ENCODE data around the gene CHRNE. TPM values are rescaled to one million over a fixed set of nuclear protein-coding genes. Genes with fewer than 3 reads are reported as not detected.
A peak's percentile ranks its signal among the peaks of the same experiment; 100 is the strongest.

Gene CHRNE
- total and polyA plus RNA-seq, 2 of the 13 experiments (the other 11 are each of a cell fraction or from before 2014, with no cell fraction given), result 0.53 to 0.59 TPM

- no peak for TF ChIP-seq LBX2 (CRISPR knock-in tag; IDR thresholded peaks at IDR 0.05; ENCODE audit: borderline replicate concordance)
- no peak for TF ChIP-seq NBN (conservative IDR thresholded peaks at IDR 0.05)
- TF ChIP-seq RNF219 (CRISPR knock-in tag; IDR thresholded peaks at IDR 0.05), result no peak
- TF ChIP-seq ZNF605 (CRISPR knock-in tag; IDR thresholded peaks at IDR 0.05), result 0 out of 2 replicates have a peak, but pooled peaks have one; percentile 30
- TF ChIP-seq, protein P1, sequence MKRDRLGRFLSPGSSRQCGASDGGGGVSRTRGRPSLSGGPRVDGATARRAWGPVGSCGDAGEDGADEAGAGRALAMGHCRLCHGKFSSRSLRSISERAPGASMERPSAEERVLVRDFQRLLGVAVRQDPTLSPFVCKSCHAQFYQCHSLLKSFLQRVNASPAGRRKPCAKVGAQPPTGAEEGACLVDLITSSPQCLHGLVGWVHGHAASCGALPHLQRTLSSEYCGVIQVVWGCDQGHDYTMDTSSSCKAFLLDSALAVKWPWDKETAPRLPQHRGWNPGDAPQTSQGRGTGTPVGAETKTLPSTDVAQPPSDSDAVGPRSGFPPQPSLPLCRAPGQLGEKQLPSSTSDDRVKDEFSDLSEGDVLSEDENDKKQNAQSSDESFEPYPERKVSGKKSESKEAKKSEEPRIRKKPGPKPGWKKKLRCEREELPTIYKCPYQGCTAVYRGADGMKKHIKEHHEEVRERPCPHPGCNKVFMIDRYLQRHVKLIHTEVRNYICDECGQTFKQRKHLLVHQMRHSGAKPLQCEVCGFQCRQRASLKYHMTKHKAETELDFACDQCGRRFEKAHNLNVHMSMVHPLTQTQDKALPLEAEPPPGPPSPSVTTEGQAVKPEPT (CRISPR knock-in tag; IDR thresholded peaks at IDR 0.05; ENCODE audit: low read depth), result 0 out of 2 replicates have a peak, but pooled peaks have one; percentile 49
- peak; percentile 65; the same call in 1 of the 2 replicates for TF ChIP-seq ZNF556 (CRISPR knock-in tag; IDR thresholded peaks at IDR 0.05; ENCODE audit: borderline replicate concordance)
- TF ChIP-seq ZEB1 (IDR thresholded peaks at IDR 0.05; ENCODE audit: insufficient replicate concordance, low read depth), result no peak
- TF ChIP-seq BHLHE40 (IDR thresholded peaks at IDR 0.05; ENCODE audit: low read length), result 0 out of 2 replicates have a peak, but pooled peaks have one; percentile 1
- no peak for TF ChIP-seq NR2F6 (IDR thresholded peaks at IDR 0.05)
- TF ChIP-seq NR2F6 (CRISPR knock-in tag; IDR thresholded peaks at IDR 0.05), result peak; percentile 35; the same call in 1 of the 2 replicates
- peak; percentile 62; the same call in 1 of the 2 replicates for TF ChIP-seq FOXK2 (IDR thresholded peaks at IDR 0.05)
- 0 out of 2 replicates have a peak, but pooled peaks have one; percentile 15 for TF ChIP-seq AKAP8 (CRISPR knock-in tag; IDR thresholded peaks at IDR 0.05)
- no peak for TF ChIP-seq ZSCAN31 (CRISPR knock-in tag; IDR thresholded peaks at IDR 0.05; ENCODE audit: low read depth)
- TF ChIP-seq ZBED4 (CRISPR knock-in tag; IDR thresholded peaks at IDR 0.05; ENCODE audit: borderline replicate concordance), result peak; percentile 45; the same call in 1 of the 2 replicates
- TF ChIP-seq ZNF564 (CRISPR knock-in tag; IDR thresholded peaks at IDR 0.05), result no peak
- no peak for TF ChIP-seq ELF4 (CRISPR knock-in tag; IDR thresholded peaks at IDR 0.05; ENCODE audit: borderline replicate concordance)
- no peak for TF ChIP-seq ZNF615 (CRISPR knock-in tag; IDR thresholded peaks at IDR 0.05; ENCODE audit: borderline replicate concordance)
- 0 out of 2 replicates have a peak, but pooled peaks have one; percentile 59 for TF ChIP-seq FOXA1 (IDR thresholded peaks at IDR 0.05)
- TF ChIP-seq FOXA1 (CRISPR knock-in tag; IDR thresholded peaks at IDR 0.05), result peak; percentile 24; the same call in 1 of the 2 replicates
- no peak for TF ChIP-seq PLRG1 (conservative IDR thresholded peaks at IDR 0.05)
These were observed 6.0 kb upstream of the CHRNE start (continued) for GRCh38 chr17:4908711-4909496.
